DND-41 (cell line): ENCODE measurements around the gene SP140.

ENCODE experiments used
- ATAC-seq: fragments of 200-7000 bp; cut with Tn5 transposase; 3 replicates; pipeline ENCODE4 v1.9.1; 2021; ENCODE audit warnings: low read depth; ENCODE audit not compliant: insufficient read depth
- DNase-seq: peaks from one replicate; pipeline ENCODE4 v3.0.0-alpha.2; 2020
- H2AFZ ChIP-seq: 2 replicates; pipeline ENCODE4 v1.6.0; 2012; ENCODE audit warnings: low read depth, low read length
- H3K27ac ChIP-seq: 2 replicates; pipeline ENCODE4 v1.5.1; 2012; ENCODE audit warnings: low read length, inconsistent platforms
- H3K27me3 ChIP-seq: fragments of 200-600 bp; sonication (generic); 2 replicates; pipeline ENCODE4 v1.6.0; 2012; ENCODE audit warnings: low read length, mild to moderate bottlenecking, inconsistent platforms; ENCODE audit not compliant: insufficient read depth, poor library complexity
- H3K36me3 ChIP-seq: 2 replicates; pipeline ENCODE4 v1.5.1; 2012; ENCODE audit warnings: low read length, inconsistent platforms; ENCODE audit not compliant: insufficient read depth
- H3K4me1 ChIP-seq: 2 replicates; pipeline ENCODE4 v1.5.1; 2012; ENCODE audit warnings: mild to moderate bottlenecking, low read length; ENCODE audit not compliant: insufficient read depth
- H3K4me2 ChIP-seq: 2 replicates; pipeline ENCODE4 v1.6.0; 2012; ENCODE audit warnings: mild to moderate bottlenecking, moderate library complexity, low read length, inconsistent platforms; ENCODE audit not compliant: insufficient read depth
- H3K4me3 ChIP-seq, 2 experiments: fragments of 200-600 bp in 1 of 2; shearing (Covaris generic) in 1 of 2; 2 replicates each; pipeline ENCODE4 v1.5.1; 2012 to 2016; ENCODE audit warnings: inconsistent platforms in 2 of 2, low read length in 2 of 2, mild to moderate bottlenecking in 2 of 2, low read depth in 1 of 2, moderate library complexity in 1 of 2
- H3K79me2 ChIP-seq: 2 replicates; pipeline ENCODE4 v1.6.0; 2012; ENCODE audit warnings: low read length, inconsistent platforms; ENCODE audit not compliant: insufficient read depth
- H3K9ac ChIP-seq: 2 replicates; pipeline ENCODE4 v1.6.0; 2012; ENCODE audit warnings: low read depth, mild to moderate bottlenecking, inconsistent platforms, low read length, moderate library complexity
- H3K9me3 ChIP-seq: 2 replicates; pipeline ENCODE4 v1.5.1; 2012; ENCODE audit warnings: low read length, moderate library complexity, mild to moderate bottlenecking, inconsistent platforms; ENCODE audit not compliant: insufficient read depth, severe bottlenecking
- H4K20me1 ChIP-seq: 2 replicates; pipeline ENCODE4 v1.6.0; 2012; ENCODE audit warnings: low read length; ENCODE audit not compliant: insufficient read depth
- CTCF ChIP-seq: IDR thresholded peaks from 2 replicates; pipeline ENCODE4 v1.5.1; 2012; ENCODE audit warnings: borderline replicate concordance, low read length, moderate library complexity, mild to moderate bottlenecking; ENCODE audit not compliant: poor library complexity, severe bottlenecking; ENCODE audit errors: extremely low read depth
- EZH2 ChIP-seq: IDR thresholded peaks from 3 replicates; pipeline ENCODE4 v1.6.1; 2012; ENCODE audit warnings: borderline replicate concordance, low read depth, mild to moderate bottlenecking, moderate library complexity, low read length, inconsistent platforms; ENCODE audit not compliant: severe bottlenecking

SP140 gene

DNA sequence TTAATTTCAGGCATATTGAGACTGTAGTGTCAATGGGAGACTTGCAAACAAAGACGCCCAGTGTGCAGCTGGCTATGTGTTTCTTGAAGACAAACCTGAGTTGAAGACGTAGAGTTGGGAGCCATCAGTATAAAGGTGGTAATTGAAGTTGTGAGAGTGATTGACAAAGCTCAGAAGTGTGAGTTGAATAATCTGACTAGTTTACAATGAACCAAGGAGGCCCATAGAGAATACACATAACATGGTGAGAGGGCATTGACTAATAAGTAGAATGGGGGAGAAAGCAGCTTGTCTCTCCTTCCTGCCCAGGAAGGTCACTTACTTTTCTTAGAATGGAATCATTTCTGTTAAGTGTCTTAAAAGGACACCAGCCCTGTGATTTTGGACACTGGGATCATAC, 19.8 kb upstream of the SP140 start:
- no peaks in the 10 kb centered on the region for H3K27me3 ChIP-seq
- H3K9me3 ChIP-seq: no peaks in the 10 kb centered on the region
- TF ChIP-seq EZH2 (no peak), CTCF (no peak)
- peaks cover 26% of the 10 kb centered on the region for H3K4me1 ChIP-seq
- no peaks in the 10 kb centered on the region for H3K79me2 ChIP-seq
- no peaks in the 10 kb centered on the region for H4K20me1 ChIP-seq
- H3K27ac ChIP-seq: no peak overlapping the region
- H2AFZ ChIP-seq: no peak overlapping the region
- H3K9ac ChIP-seq: no peak overlapping the region
- H3K4me3 ChIP-seq: no peak overlapping the region
- no peak overlapping the region for H3K4me2 ChIP-seq
- DNase-seq (no peak), ATAC-seq (no peak)
- H3K36me3 ChIP-seq: peaks cover 82% of the 10 kb centered on the region

GRCh38 chr2:230208576-230208975, 17.0 kb upstream of the SP140 start:
- no peak overlapping the region for H3K4me3 ChIP-seq
- DNase-seq: peak; percentile 56
- H3K36me3 ChIP-seq: peaks cover 87% of the 10 kb centered on the region
- H3K9me3 ChIP-seq: no peaks in the 10 kb centered on the region
- no peaks in the 10 kb centered on the region for H4K20me1 ChIP-seq
- no peaks in the 10 kb centered on the region for H3K27me3 ChIP-seq
- H2AFZ ChIP-seq: no peak overlapping the region
- H3K79me2 ChIP-seq: no peaks in the 10 kb centered on the region
- peak; percentile 87 for ATAC-seq
- TF ChIP-seq EZH2: no peak
- no peak for TF ChIP-seq CTCF
- peak overlapping the region; percentile 64 for H3K27ac ChIP-seq
- H3K4me2 ChIP-seq: no peak overlapping the region
- no peak overlapping the region for H3K9ac ChIP-seq
- H3K4me1 ChIP-seq: peaks cover 32% of the 10 kb centered on the region

DNA sequence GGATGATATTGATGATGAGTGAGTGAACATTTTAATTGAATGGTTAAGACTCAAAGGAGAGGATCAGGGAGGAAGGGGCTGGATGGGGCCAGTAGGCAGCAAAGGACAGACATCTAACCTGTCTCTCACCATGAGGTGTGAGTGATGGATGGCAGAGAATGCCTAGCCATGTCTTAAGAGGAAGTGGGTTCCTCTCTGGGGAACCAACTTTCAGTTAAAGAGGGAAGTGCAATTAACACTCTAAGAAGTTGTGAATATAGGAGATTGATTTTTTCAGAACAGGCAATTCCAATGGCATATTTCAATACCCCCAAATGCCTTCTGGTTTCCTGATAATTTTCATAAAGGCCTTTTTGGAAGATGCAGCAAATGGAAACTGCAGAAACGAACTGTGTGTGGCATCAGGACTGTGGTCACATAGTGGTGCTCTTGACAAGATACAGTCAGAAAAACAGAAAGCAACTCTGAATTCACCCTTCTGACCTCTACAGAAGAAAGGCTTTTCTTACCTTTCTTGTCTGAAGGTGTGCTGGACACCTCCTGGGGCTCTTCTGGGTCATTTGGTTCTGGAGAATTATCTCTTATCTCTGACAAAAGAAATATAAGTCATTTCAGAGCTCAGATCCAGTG, 16.0 kb upstream of the SP140 start:
- no peak overlapping the region for H3K9ac ChIP-seq
- peaks cover 32% of the 10 kb centered on the region for H3K4me1 ChIP-seq
- H3K4me3 ChIP-seq: no peak overlapping the region
- no peak for TF ChIP-seq EZH2
- TF ChIP-seq CTCF: no peak
- ATAC-seq (peak; percentile 78), DNase-seq (peak; percentile 28)
- H3K27me3 ChIP-seq: no peaks in the 10 kb centered on the region
- H3K4me2 ChIP-seq: no peak overlapping the region
- peaks cover 93% of the 10 kb centered on the region for H3K36me3 ChIP-seq
- no peaks in the 10 kb centered on the region for H3K79me2 ChIP-seq
- no peaks in the 10 kb centered on the region for H3K9me3 ChIP-seq
- H3K27ac ChIP-seq: peak overlapping the region; percentile 64
- H4K20me1 ChIP-seq: no peaks in the 10 kb centered on the region
- no peak overlapping the region for H2AFZ ChIP-seq
